Hepatocyte (in vitro differentiated cells): Measurements from ENCODE around the gene GCA.

Experiments
- CTCF ChIP-seq: fragments of 200-600 bp; sonication (generic); IDR thresholded peaks from 2 replicates; pipeline ENCODE4 v1.5.1; 2016; ENCODE audit warnings: antibody characterized with exemption, mild to moderate bottlenecking; ENCODE audit not compliant: poor library complexity
- EZH2phosphoT487 ChIP-seq: fragments of 200-600 bp; sonication (generic); IDR thresholded peaks from one replicate; pipeline ENCODE4 v1.6.1; 2018; ENCODE audit warnings: antibody characterized with exemption, mild to moderate bottlenecking, low read depth, moderate library complexity; ENCODE audit not compliant: unreplicated experiment, severe bottlenecking

GRCh38 chr2:162400336-162400735 lies 56.4 kb downstream of the GCA start:
- TF ChIP-seq CTCF (no peak), EZH2phosphoT487 (no peak)
